ENCODE data around the gene COL26A1.

DNA sequence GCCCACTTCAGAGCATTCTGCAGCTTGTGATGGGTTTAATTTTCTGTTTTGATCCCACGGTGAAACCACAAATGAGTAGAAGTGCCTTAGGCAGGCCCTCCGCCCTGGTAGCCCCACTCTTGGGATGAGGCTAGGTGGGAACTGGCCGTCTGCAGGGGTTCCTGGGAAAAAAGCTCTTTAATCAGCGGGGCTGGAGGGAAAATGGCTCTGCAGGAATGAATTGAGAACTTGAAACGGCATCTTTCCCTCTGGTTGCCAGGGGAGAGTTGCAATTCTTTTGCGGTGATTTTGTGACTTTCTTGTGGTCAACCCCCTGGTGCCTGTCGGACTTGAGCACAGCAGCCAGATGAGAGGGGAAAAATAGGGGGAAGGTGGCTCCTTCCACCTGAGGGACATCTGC, 32.7 kb downstream of the COL26A1 start:
- no peak for TF ChIP-seq ZFX (IDR thresholded peaks at IDR 0.05; ENCODE audit: borderline replicate concordance)
- TF ChIP-seq, protein P1, sequence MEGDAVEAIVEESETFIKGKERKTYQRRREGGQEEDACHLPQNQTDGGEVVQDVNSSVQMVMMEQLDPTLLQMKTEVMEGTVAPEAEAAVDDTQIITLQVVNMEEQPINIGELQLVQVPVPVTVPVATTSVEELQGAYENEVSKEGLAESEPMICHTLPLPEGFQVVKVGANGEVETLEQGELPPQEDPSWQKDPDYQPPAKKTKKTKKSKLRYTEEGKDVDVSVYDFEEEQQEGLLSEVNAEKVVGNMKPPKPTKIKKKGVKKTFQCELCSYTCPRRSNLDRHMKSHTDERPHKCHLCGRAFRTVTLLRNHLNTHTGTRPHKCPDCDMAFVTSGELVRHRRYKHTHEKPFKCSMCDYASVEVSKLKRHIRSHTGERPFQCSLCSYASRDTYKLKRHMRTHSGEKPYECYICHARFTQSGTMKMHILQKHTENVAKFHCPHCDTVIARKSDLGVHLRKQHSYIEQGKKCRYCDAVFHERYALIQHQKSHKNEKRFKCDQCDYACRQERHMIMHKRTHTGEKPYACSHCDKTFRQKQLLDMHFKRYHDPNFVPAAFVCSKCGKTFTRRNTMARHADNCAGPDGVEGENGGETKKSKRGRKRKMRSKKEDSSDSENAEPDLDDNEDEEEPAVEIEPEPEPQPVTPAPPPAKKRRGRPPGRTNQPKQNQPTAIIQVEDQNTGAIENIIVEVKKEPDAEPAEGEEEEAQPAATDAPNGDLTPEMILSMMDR (IDR thresholded peaks at IDR 0.05) = no peak
